A673 (cell line): ENCODE data around the gene RBM12. TPM values are rescaled to one million over a fixed set of nuclear protein-coding genes. Genes with fewer than 3 reads are reported as not detected.

Experiments
- BruUV-seq: library from RNA; stranded (reverse); fragments of 400-500 nt; replicated peaks from 2 replicates; lab custom pipeline; 2021; lab: Mats Ljungman, UMichigan
- CTCF ChIA-PET: fragments of 300-600 bp; sonication (Branson Sonifier 250); formaldehyde crosslinking; loops from one replicate; lab custom pipeline; 2022; ENCODE audit warnings: antibody characterized with exemption; lab: Charles Lee
- POLR2A ChIA-PET: fragments of 300-600 bp; sonication (Branson Sonifier 250); formaldehyde crosslinking; loops from one replicate; lab custom pipeline; 2022; ENCODE audit warnings: antibody characterized with exemption; ENCODE audit not compliant: low non-redundant PET; lab: Charles Lee
- DNase-seq: peaks from one replicate; pipeline ENCODE4 v3.0.0-alpha.2; 2015; ENCODE audit warnings: low spot score
- H3K27ac ChIP-seq: fragments of 200-600 bp; sonication (generic); 2 replicates; pipeline ENCODE4 v1.5.1; 2016; ENCODE audit warnings: mixed run types, low read depth, mild to moderate bottlenecking, mixed read lengths, antibody characterized with exemption, low read length; ENCODE audit not compliant: poor library complexity, severe bottlenecking
- H3K27me3 ChIP-seq: fragments of 200-600 bp; sonication (generic); replicated peaks from 2 replicates; pipeline ENCODE4 v1.6.1; 2017; ENCODE audit warnings: mixed run types, low read depth, mild to moderate bottlenecking, mixed read lengths, antibody characterized with exemption, low read length; ENCODE audit not compliant: insufficient read depth, poor library complexity
- H3K36me3 ChIP-seq: fragments of 200-600 bp; sonication (generic); 2 replicates; pipeline ENCODE4 v1.6.1; 2016; ENCODE audit warnings: mixed run types, mild to moderate bottlenecking, mixed read lengths, antibody characterized with exemption, low read length; ENCODE audit not compliant: insufficient read depth, poor library complexity, severe bottlenecking
- H3K4me1 ChIP-seq: fragments of 200-600 bp; sonication (generic); 2 replicates; pipeline ENCODE4 v1.6.1; 2017; ENCODE audit warnings: mixed run types, mild to moderate bottlenecking, mixed read lengths, antibody characterized with exemption, low read length; ENCODE audit not compliant: insufficient read depth, poor library complexity, severe bottlenecking
- H3K4me3 ChIP-seq: fragments of 200-600 bp; sonication (generic); 2 replicates; pipeline ENCODE4 v1.5.1; 2016; ENCODE audit warnings: low read depth, mixed run types, mild to moderate bottlenecking, mixed read lengths, low read length; ENCODE audit not compliant: poor library complexity, severe bottlenecking
- H3K9me3 ChIP-seq: fragments of 200-600 bp; sonication (generic); 2 replicates; pipeline ENCODE4 v1.6.1; 2016; ENCODE audit warnings: mixed run types, low read depth, mild to moderate bottlenecking, mixed read lengths, antibody characterized with exemption, low read length; ENCODE audit not compliant: poor library complexity, severe bottlenecking
- CTCF ChIP-seq: fragments of 300-800, 200-600 bp; sonication (generic); conservative IDR thresholded peaks from 2 replicates; pipeline ENCODE4 v1.5.1; 2017; ENCODE audit warnings: low read depth, mild to moderate bottlenecking, antibody characterized with exemption, low read length, moderate library complexity, mixed read lengths
- EZH2 ChIP-seq: fragments of 200-600 bp; sonication (generic); IDR thresholded peaks from 2 replicates; pipeline ENCODE4 v1.6.1; 2017; ENCODE audit warnings: borderline replicate concordance, low read depth, mild to moderate bottlenecking, mixed read lengths, antibody characterized with exemption, low read length; ENCODE audit not compliant: poor library complexity, severe bottlenecking
- intact Hi-C: fragments of 100-400 bp; cut with micrococcal nuclease; formaldehyde crosslinking; loops from one replicate; pipeline ENCODE4 v1.10.0; 2022; ENCODE audit not compliant: unreplicated experiment
- total RNA-seq: library from RNA; stranded (reverse); gene quantifications from 2 replicates; pipeline ENCODE4 v1.2.3, GENCODE V29; 2021

Gene RBM12
- total RNA-seq, 1 experiment from 2014 or later: 124 TPM

- CTCF ChIA-PET: no interaction called here
- no peaks in the 10 kb centered on the region for H3K27me3 ChIP-seq
- no peaks in the 10 kb centered on the region for H3K4me1 ChIP-seq
- H3K9me3 ChIP-seq: no peaks in the 10 kb centered on the region
- DNase-seq: no peak
- intact Hi-C loops: no loop called here
- TF ChIP-seq CTCF (no peak), EZH2 (no peak)
- POLR2A ChIA-PET: interaction anchor here (0.9 kb wide), 1 partner anchor 31 kb away, joined by 7 read pairs; the partner anchor contains the start of gene RBM39
- H3K36me3 ChIP-seq: peaks cover 100% of the 10 kb centered on the region
- no peak overlapping the region for H3K4me3 ChIP-seq
- no TSS peak for BruUV-seq
- H3K27ac ChIP-seq: peak overlapping the region; percentile 14
Observed at GRCh38 chr20:35711588-35712209, 47.0 kb upstream of the RBM12 start.

- H3K9me3 ChIP-seq: no peaks in the 10 kb centered on the region
- POLR2A ChIA-PET: interaction anchor here (0.6 to 0.9 kb wide), 2 partner anchors 22 to 31 kb away, joined by 4 to 7 read pairs; partner anchors contain the start of gene RBM39
- peaks cover 100% of the 10 kb centered on the region for H3K36me3 ChIP-seq
- no peaks in the 10 kb centered on the region for H3K4me1 ChIP-seq
- intact Hi-C loops: no loop called here
- CTCF ChIA-PET: no interaction called here
- H3K27ac ChIP-seq: peak overlapping the region; percentile 14
- BruUV-seq: no TSS peak
- no peak for DNase-seq
- no peak overlapping the region for H3K4me3 ChIP-seq
- TF ChIP-seq CTCF (no peak), EZH2 (no peak)
- H3K27me3 ChIP-seq: no peaks in the 10 kb centered on the region
Observed at GRCh38 chr20:35710884-35711587, 46.3 kb upstream of the RBM12 start.

- Histone ChIP-seq H3K4me1 (no peaks in the 10 kb centered on the region), H3K27ac (no peak overlapping the region), H3K4me3 (no peak overlapping the region), H3K9me3 (no peaks in the 10 kb centered on the region), H3K36me3 (peaks cover 100% of the 10 kb centered on the region), H3K27me3 (no peaks in the 10 kb centered on the region)
- no peak for DNase-seq
- TF ChIP-seq CTCF (no peak), EZH2 (no peak)
- POLR2A ChIA-PET: no interaction called here
- BruUV-seq: no TSS peak
- CTCF ChIA-PET: no interaction called here
- intact Hi-C loops: no loop called here
Observed at GRCh38 chr20:35710039-35710438, 45.3 kb upstream of the RBM12 start.
